Measurements from ENCODE around the gene MACROD1.

The MACROD1 gene

DNA sequence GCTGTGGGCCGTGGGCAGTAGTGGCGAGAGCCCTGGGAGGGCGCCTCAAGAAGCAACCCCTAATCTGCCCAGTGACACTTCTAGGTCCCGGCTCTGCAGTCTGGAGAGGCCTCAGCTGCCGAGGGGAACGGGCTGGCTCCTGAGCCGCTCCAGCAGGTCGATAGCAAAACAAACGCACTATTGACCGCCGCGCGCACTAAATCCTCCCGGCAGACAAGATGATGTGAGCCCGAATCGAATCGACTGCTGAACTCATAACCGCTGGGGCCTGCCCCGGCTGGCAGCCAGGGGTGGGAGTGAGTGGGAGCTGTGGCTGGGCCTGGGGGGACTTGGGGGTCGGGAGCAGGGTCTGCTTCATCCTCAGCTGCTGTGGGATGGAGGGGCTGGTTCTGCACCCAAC, 94.1 kb downstream of the MACROD1 start:
- no peak for DNase-seq

DNA sequence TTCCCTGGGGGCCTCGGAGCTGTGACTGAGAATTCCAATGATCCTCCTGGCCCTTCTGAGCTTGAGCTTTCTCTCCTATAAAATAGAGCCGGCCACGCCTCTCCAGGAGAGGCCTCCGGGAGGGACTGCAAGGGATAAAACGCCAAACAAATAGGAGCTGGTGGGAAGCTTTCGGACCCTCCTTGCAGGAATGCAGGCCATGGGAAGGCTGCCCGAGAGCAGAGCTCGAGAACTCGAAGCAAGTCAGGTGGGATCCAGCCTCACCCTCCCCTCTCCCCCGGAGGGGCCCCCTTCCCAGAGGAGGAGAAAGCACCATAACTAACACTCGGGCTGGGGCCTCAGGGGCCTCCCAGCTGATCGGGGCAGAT, 95.6 kb downstream of the MACROD1 start:
- no peak for DNase-seq

DNA sequence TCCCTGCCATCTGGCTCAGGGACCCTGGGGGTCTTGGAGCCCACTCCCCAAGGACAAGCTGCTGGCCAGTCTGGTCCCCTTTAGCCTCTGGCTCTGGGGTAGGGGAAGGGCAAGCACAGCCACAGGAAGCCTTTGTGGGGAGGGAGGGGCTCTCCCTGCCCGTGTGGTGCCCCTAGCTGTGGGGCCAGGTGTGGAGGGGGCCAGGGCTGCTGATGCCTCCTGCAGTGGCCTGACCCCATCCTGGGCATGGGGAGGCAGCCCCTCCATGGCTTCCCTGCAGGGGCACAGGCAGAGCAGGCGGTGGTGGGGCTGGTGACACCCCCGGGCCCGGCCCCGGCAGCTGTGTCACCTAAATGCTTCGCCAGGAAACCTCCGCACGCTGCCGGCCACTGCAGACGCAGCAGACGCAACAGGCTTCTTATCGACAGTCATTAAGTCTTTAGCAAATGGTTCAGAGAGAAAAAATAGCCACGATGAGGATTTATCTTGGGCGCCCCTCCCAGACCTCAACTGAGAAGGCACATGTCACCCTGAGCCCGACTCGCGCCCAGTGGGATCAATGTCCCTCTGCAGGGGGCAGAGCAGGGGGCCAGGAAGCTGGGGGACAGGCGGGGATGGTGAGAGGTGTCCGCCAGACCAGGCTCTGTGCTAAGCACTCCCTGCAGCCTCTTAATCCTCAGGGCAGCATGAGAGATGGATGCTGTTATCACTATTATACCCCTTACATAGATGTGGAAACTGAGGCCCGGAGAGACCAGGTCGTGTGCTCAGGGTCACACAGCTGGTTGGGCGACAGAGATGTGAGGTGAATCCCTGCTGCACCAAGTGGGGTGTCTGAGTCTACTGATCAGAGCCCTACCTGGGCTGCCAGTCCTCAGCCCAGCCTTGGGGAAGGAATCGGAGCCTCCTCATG, 96.3 kb downstream of the MACROD1 start:
- no peak for DNase-seq

DNA sequence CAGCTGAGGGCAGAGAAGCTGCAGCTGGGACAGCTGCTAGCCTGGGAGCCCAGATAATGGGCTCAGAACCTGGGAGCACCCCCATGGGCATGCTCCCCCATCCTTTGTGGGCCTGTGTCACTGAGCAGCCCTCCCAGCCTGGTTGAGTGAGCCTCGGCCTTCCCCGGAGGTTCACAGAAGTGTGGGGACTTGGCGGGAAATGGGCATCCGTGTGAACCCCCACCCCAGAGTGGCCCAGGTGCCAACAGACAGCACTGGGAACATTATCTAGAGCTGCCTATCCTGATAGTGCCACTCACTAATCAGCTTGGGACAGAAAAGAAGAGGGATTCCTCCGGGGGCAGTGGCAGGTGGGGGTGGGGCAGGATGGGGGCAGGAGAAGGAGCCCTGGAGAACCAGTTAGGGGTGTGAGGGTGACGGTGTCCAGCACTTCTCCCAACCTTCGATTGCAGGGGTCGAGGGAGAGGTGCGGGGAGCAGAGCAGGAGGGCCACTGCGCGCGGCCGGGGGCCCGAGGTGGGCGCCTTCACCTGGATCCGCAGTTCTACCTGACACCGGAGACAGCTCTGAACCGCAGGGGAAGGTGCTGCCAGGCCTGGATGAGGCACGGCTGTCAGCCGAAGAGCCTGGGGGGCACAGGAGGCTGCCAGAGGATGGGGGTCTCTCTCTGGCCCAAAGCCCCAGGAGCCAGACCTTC, 97.1 kb downstream of the MACROD1 start:
- no peak for DNase-seq

DNA sequence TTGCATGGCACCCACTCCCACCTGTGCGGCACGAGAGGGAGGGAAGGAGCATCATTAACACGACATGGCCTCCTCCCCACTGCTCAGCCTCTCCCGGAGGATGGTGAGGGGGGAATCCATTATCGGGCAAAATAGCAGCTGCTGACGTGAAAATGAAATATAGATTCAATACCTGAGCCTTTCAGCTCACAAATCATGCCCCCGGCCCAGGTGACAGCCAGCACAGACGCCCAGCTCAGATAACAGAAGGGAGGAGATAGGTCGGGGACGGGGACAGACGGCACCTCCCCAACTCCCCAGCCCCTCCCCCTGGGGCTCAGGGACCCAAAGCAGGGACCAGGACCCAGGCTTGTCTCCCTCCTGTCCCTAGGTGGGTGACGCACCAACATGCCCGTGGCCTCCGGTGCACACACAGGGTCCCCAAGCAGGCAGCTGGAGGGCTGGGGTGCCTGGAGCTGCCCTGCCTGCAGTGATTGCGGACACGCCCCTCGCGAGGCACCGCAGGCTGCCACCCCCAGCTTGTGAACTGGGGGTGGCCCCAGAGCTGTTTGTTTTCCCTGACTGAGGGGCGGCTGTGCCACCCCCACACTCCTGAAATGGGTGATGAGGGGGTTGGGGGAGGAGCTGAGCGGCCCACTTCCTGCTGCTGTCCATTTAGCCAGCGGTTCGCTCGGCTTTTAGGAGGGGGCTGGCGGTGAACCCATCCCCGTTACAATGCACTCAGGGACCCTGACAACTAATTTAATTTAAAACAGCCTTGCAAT, 98.5 kb downstream of the MACROD1 start:
- no peak for DNase-seq

DNA sequence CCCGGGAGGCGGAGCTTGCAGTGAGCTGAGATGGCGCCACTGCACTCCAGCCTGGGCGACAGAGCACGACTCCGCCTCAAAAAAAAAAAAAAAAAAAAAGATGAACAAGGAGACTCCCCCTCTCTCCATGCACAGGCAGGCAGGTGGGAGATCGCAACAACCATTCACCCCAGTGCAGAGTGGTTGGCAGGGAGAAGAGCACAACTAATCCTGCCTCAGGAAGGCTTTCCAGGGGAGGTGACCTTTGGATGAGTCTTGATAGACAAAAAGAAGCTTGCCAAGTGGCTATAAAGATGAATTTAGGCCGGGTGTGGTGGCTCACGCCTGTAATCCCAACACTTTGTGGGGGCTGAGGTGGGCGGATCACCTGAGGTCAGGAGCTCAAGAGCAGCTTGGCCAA, 100.2 kb downstream of the MACROD1 start:
- no peak for DNase-seq

DNA sequence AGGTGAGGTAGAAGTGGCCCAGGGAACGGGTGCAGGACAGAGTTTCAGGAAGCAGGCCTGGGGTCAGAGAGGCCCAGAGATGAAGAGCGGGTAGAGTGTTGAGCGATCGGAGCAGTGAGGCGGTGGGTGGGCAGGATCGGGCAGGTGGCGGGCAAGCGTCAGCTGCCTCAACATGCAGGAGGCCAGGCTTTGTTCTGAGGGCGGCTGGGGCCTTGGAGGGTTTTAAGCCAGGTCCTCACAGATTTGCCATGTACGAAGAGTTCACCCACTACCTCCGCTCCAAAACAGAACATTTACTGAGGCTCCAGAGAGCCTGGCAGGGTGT, 100.8 kb downstream of the MACROD1 start:
- DNase-seq, result no peak

DNA sequence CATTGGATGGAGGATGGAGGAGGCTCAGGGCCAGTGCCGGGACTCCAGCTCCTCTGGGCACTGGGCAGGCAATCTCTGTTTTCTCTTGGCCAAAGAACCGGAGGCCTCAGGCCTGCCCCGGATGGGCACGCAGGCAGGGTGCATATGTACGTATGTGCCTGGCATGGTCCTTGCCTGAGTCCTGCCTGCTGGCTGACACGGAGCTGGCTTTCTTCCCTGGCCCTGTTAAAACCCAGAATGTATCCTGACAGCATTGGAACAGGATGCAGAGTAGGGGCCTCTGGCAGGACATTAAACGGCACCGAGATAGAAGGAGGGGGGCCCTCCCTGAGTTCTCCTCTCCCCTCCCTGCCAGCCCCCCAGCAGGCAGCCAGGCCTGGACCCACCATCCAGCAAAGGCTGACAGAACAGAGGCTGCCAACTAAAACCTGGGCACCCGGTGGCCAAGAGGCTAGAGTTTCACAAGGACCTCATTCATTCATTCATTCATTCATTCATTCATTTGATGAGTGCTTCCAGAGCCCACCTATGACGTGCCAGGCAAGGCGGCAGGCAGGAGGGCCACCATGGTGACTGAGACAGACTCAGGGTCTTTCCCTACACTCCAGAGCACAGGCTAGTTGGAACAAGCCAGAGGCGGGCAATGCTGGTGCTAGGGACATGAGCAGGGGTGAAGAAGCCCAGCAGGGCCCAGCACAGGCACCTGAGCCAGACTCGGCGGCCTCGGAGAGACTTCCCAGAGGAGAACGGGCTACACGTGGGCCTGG, 101.4 kb downstream of the MACROD1 start:
- DNase-seq, result no peak

DNA sequence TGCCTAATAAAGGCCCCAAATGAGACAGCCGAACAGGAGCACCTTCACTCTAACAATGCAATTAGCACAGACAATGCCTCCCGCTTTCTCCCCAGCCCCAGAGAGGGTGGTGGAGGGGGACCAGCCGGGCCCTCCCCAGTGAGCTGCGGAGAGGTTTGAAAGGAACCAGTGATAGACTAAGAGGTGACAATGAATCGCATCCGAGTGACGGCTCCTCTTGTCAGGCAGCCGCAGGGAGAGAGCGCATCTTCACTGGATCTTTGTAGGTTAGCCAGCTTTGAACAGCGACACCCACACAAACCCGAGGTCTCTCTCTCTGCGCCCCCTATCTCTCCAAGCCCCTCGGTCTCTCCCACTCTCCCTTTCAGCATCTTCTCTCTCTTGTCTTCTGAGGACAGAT, 102.1 kb downstream of the MACROD1 start:
- DNase-seq, result peak in 1 of 2 experiments; percentile 51

DNA sequence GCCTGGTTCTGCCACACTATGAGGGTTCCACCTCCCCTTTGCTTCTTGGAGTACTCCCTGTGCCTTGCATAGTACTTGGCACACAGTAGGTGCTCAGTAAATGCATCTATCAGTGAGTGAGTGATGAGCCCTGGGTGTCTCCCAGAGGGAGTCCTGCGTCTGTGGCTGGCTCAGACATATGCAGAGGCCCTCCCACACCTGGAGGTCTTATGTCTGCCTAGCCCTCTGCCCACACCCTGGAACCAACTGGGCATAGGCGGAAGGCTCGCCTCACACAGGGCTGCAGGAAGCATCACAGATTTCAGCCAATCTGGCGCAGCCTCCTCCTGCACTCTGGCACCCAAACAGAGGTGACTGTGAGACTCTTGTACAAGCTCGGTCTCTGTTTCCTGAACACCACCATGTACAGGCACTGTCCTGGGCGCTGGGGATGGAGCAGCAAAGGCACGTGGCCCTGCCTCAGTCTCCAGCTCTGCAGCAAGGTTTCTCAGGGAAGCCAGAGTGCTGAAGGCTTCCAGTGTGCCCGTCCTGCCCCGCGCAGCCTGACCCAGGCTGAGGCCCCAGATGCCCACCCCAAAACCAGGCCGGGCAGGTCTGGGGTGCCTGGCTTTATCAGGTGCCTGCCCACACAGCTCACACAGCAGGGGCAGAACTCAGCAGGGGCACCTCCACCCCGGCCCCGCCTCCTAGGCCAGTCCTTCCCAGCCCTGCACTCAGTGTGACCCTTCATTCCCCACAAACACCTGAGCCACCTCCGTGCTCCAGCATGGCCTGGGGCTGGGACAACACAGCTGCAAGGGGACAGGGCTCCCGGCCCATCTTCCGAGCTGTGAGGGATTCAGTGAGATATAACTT, 103.5 kb downstream of the MACROD1 start:
- no peak for DNase-seq

DNA sequence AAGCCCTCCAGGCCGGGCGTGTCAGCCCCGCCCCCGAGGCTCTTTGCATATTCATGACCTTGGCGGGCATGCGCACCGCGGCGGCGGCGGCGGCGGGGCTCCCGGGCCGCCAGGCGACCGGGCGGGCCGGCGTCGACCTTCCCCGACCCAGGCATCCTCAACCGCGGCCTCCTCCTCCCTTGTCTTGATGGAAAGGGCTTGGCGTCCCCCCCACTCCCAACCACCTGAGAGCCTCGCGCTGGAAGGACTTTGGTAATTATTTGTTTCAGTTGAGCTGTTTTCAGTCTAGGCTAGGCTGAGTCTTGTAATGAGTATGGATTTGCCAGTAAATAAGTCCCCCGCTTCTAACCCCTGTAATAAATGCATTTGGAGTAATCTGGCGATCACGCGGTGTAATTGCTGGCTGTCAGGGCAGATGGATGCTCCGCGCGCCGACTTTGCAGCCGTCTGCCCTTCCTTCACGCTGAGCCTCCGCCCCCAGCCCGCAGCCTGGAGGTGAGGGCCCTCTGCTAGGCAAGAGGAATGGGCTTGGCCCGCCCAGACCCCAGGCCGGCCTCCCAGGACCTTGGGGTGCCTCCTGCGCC, 105.0 kb downstream of the MACROD1 start:
- peak; percentile 84 to 92 for DNase-seq

DNA sequence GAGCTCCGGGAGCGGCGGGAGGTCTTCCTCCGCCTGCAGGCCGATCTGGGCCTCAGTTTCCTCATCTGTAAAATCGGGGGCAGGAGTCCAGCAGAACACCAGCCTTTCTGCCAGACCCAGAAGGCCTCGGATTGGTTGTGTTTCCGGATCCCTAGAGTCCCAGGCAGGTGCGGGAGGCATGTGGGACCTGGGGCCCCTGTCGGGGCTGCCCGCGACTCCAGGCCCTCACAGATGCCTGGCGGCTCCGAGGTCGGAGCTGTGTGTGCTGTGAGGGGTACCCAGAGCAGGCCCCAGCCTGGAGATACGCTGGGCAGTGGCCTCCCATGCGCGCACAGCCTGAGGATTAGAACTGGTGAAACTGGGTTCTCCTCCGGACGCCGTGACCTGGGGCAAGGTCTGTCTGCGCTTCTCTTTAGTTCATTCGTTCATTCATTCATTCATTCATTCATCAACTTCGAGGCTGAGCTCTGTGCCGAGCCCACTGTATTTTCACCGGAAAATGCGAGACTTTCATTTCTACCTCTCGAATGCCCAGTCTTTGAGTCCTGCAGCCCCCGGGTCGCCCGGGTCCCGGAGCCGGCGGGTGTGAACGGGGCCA, 105.6 kb downstream of the MACROD1 start:
- no peak for DNase-seq

DNA sequence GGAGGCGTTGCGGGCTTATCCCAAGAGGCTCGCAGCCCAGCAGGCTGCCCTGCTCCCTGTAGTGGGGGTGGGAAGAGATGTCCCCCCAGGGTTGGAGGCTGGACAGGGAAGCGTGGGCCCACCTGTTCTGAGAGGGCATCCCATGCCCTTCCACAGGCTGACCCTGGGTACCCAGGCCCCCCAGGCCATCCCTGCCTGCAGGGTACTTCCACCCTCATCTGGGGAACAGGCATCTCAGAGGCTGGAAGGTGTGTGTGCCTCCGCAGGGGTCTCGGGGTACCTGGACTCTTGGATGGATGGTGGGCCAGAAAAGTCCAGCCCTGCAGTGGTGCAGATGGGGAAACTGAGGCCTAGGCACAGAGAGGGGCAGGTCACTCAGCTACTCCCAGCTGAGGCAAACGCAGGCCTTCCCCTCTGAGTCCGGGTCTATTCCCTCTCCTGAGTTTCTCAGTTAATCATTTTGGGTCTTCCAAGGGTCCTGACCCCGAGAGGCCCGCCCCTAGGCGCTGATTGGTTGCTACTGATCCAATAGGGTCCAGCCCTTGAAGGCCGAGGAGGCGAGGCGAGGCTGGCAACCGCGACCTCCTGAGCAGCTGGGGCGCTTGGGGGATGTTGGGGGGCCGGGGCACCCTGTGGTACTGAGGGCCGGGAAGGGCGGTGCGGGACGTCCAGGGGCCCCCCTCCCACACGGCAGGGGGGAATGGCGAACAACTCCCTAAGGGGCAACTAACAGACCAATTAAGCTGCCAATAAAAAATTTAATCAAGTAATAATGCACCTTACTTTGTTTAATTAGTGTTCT, 106.4 kb downstream of the MACROD1 start:
- DNase-seq, result no peak

DNA sequence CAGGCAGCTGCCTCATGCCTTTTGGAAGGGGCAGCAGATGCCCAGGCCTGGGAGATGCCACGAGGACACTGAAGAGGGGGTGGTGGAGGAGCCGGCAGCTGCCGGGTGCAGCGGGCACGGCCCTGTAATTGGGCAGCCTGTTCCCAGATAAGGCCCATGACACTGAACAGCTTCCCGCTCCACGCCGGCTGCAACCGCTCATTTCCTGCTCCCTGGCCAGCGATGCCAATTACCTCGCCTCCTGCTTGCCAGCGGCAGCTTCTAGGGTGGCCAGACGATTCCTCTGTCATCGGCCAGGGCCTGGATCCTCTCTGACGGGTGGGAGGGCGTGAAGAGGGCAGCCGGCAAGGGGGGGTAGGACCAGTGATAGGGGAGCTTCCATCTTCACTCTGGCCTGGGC, 107.4 kb downstream of the MACROD1 start:
- DNase-seq, result peak; percentile 52 to 79

DNA sequence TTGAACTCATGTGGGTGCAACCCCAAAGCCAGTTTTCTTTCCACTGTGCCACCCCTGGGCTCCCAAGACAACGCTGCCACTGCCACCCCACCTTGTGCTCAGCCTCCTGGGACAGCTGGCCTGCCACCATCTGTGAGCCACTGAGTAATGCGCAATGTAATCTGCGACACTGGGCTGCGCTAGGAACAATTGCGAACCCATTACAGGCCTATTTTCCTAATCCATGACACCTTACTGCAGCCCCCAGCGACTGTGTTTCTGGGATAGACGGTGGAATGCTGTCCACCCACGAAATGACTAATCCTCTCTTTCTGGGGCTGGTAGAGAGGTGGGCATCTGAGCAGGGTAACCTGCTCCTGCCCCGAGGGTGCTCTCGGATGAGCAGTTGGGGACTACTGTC, 108.0 kb downstream of the MACROD1 start:
- no peak for DNase-seq

DNA sequence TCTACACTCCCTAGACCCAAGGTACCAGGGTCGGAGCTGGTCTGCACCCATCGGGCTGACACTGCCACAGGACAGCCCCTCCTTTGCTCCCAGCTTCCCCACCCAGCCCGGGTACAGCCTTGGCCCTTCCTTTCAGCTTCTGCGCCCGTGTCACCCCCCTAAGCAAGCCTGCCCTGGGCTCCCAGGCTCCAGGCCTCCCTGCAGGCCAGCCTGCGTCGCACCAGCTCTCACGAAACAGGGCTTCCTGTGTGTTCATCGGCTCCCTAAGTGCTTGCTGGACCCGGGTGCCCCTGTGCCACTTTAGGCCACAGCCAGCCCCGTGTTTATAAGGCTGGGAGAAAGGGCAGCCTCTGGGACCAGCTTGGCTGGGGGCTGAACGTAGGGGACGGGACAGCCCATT, 109.1 kb downstream of the MACROD1 start:
- no peak for DNase-seq

DNA sequence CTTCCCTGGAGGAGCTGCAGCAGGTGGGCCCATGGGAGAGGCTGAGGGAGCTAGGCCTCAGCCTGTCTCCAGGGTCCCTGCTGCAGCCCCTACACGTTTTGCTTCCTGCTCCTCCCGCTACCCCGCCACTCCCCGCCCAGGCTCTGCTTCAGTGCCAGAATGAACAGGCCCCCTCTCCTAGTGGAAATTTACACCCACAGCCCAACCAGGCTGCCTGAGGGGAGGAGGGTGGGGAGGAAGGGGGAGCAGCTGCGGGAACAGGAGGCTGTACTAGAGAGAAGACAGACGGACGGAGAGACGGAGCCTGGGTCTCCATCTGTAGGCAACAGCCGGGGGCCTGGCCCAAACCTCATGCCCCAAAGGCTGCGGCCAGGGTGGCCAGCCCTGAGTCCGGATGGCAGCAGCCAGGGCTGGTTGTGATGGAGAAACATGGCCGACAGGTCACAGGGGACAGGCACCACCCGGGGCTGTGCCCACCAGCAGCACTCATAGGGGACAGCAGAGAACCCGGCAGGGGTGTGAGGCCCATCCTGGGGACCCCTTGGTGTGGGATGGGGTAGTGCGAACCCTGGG, 109.6 kb downstream of the MACROD1 start:
- DNase-seq, result peak in 1 of 2 experiments; percentile 46

DNA sequence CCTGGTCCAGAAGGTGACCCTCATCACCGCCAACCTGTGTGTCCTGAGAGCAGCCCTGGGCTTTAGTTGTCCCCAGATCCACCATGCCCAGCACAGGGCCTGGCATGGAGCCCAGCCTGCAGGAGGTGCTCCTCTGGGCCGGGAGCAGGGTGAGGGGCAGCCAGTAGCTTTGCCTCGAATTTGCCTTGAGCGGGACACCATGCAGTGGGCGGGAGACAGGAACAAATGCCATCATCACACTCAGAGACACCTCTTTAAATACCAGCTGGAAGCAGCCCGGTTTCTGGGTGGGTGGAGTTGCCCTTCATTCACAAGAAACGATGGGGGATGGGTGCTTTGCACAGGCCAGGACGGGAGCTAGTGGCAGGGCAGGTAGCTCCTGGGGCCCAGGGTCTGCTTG, 110.8 kb downstream of the MACROD1 start:
- DNase-seq, result no peak

DNA sequence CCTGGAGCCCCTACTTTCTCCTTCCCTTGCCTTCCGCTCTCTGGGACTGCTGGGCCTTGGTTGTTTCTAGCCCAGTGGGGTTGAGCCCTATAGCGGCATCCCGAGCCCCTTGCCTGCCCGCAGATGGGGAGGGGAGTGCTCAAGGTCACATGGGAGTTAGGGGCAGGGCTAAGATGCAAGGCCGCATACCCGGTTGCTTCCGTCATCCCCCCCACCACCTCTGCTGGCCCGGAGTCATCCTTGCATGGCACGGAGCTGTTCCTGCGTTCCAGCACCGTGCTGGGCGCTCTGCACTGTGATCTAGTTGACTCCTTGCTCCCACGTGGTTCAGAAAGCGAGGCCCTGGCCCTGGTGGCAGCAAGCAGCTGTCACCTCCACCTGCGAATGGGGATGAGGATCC, 112.2 kb downstream of the MACROD1 start:
- no peak for DNase-seq
